ENCODE data around the gene SIPA1L3.

GRCh38 chr19:38228491-38229439 lies 321.8 kb downstream of the SIPA1L3 start:
- no peak for TF ChIP-seq TAF1 (IDR thresholded peaks at IDR 0.05; ENCODE audit: low read depth)
- no peak for TF ChIP-seq FOXM1 (IDR thresholded peaks at IDR 0.05; ENCODE audit: borderline replicate concordance, low read depth)
- TF ChIP-seq EP300 (IDR thresholded peaks at IDR 0.05; ENCODE audit: borderline replicate concordance), result no peak
- TF ChIP-seq, protein P1, sequence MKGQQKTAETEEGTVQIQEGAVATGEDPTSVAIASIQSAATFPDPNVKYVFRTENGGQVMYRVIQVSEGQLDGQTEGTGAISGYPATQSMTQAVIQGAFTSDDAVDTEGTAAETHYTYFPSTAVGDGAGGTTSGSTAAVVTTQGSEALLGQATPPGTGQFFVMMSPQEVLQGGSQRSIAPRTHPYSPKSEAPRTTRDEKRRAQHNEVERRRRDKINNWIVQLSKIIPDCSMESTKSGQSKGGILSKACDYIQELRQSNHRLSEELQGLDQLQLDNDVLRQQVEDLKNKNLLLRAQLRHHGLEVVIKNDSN (IDR thresholded peaks at IDR 0.05), result no peak
- TF ChIP-seq MAX (IDR thresholded peaks at IDR 0.05), result no peak

Data from Ishikawa (cell line).